GM19099 (cell line): ENCODE results near the gene ZFC3H1.

Experiments
- POLR2A ChIP-seq: IDR thresholded peaks from 3 replicates; pipeline ENCODE4 v1.6.1; 2011; ENCODE audit warnings: low read depth; ENCODE audit not compliant: insufficient read length; ENCODE audit errors: extremely low read depth

ZFC3H1 gene

DNA sequence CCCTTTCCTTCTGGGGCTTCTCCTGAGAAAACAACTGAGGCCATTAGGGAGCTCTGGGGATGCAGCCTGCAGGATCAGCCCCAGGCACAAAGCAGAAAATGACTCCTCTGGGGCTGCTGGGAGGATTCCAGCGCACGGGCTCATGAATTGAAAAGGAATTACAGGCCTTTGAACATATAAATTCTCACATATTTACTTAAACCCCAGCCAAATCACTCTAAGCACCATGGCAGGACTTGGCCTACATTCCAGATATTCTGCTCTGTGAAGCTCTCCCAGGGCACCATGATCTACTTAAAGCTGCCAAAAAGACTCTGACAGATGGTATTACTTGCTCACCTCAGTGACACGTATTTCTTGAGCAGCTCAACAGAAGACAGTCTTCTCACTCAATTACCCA is 87.2 kb downstream of the ZFC3H1 start:
- no peak for TF ChIP-seq POLR2A

DNA sequence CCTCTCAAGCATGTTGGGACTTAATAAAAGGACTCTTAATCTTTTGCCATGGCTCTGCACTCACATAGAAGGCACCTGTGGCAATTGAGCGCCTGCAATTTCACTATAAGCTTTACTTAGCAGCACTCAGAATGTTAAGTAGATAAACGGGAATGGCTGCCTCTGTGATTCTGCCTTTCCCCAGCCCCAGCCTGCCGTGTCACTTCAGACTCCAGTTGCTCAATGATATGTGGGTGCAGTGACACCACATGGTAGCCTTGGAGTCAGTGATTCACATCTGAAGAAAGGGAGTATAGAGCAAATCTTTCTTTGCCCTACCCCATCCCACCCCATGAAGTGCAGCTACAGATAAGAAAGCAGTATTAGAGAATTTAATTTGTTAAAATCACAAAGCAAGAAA is 96.1 kb downstream of the ZFC3H1 start:
- no peak for TF ChIP-seq POLR2A

DNA sequence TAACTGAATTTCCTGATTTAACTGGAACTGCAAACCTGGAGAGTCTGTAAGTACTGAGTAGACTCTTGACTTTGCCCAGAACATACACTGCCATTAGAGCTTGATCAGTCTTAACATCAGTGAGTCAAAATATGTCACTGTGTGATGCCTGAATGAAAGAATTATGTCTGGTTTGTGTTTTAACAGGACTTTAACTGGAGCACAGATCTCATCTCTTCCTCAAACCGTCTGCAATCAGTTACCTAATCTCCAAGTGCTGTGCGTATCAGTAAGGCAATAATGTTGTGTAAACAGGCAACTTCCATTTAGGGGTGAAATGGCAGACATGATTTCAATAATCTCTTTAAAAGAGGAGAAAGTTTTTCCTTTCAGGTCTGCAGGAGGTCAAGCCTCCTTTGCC is 97.0 kb downstream of the ZFC3H1 start:
- no peak for TF ChIP-seq POLR2A

DNA sequence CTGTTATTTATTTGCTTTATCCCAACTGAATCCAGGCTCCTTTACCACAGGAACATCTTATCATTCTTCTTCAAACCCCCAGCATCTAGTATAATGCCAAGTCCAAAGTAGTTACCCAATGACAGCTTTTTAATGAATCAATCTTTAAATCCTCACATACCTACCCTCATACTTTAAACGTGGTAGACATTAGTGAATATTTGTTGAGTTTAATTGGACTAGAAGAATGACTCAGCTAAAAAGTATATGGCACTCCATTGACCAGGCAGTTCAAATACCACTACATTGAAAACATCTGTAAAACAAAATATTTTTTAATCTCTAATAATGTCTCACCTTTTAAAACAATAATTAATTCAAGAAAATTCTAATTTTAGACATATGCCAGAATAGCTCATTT is 98.1 kb downstream of the ZFC3H1 start:
- TF ChIP-seq POLR2A, result no peak

DNA sequence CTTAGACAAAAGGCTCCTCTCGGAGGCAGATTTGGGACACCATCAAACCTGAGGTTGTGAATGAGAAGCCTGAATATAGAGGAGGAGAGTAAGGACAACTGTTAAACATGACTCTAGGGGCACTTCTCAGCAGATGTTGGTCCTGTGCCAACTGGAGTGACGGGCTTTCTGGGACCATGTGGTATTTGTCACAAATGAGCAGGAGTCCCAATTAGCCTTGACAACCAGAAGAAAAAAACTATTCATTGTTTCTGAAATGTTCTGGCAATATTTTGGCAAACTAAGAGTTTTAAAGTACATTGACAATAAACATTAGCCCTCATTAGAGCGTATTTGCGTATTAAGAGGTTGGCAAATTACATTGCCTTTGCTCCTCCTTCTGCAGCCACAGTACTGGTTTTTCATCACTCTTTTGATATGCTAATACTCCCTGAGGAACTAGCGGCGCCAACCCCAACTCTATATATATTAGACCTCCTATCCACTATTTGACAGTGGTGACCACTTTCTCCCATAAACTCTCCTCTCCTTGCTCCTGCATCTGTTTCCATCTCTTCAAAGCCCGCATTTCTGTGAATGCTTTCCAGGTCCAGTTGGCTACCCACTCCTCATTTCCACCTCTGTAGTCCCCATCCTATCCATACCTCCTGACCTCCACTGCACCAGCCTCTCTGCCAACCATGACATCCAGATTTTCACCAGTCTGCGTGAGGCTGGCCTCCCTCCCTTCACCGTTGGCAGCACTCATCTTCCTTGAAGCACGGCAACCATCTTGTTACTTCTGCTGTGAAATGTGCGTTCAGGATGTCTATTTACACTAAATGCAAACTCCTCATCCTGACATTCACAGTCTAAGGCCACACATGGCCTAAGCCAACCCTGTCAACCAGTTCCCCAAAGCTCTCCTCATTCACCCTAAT is 100.7 kb downstream of the ZFC3H1 start:
- TF ChIP-seq POLR2A, result no peak
